Measurements from ENCODE around the gene NLGN1.

Gene NLGN1

DNA sequence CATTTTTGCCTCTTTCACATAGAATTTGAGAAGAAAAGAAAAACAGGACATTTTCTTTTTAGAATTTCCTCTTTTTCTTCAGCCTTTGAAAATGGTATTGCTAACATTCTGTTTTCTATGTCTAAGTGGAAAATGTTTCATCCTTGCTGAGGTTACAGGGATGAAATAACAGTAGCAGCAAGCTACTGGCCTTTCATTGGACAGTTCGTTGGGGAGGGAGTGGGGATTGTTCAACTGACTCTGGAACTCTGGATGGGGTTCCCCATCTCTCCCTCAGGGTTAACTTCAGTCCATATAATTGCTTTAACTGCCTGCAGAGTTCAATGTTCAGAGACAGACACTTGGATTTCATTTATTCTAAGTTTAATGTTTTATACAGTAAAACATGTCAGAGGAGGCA, 346.0 kb downstream of the NLGN1 start:
- no peaks in the 10 kb centered on the region for H3K36me3 Mint-ChIP-seq (ENCODE audit: low read depth)
- no peak overlapping the region for H3K4me3 Mint-ChIP-seq
- H3K9me3 Mint-ChIP-seq: no peaks in the 10 kb centered on the region
- H3K4me1 Mint-ChIP-seq: peaks cover 5% of the 10 kb centered on the region
- TF ChIP-seq CTCF (IDR thresholded peaks at IDR 0.05; ENCODE audit: unreplicated experiment in 3 of 3): no peak
- H3K27ac Mint-ChIP-seq: no peak overlapping the region
- no peaks in the 10 kb centered on the region for H3K27me3 Mint-ChIP-seq (ENCODE audit: low read depth)

DNA sequence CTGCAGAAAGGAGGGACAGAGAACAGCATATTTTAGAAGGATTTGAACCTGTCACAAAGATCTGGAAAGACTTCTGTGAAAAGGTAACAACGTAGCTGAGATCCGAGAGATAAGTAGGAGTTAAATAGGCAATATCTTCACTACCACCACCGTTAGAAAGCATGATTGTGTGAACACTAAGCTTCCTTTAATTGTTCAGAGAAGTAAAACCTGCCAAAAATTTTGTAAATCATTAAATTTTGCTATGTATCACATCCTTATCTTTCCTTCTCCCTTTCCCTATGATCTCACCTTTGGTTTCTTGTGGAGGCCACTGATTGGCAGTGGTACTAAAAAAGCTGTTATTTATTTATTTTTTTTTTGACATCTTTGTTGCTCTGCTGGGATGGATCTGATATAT, 346.9 kb downstream of the NLGN1 start:
- H3K27ac Mint-ChIP-seq: no peak overlapping the region

DNA sequence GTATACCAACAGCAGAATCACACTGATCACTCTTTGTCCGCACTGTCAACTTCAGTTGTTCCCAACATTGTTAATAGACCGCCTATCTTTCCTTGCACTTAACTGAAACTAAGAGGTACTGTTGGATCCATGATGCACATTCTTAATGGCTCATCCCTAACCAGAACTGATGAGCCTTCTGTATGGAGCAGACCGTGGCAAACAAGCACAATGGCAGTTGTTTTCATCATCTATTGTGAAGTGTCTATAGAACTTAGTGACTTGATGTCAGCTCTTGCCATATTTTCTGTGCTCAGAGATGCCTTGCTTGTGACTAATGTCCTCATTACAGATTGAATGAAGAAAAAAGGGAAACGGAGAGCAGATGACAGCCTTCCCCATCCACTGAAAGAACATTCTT, 347.4 kb downstream of the NLGN1 start:
- no peaks in the 10 kb centered on the region for H3K9me3 Mint-ChIP-seq
- H3K36me3 Mint-ChIP-seq (ENCODE audit: low read depth): no peaks in the 10 kb centered on the region
- no peak for TF ChIP-seq CTCF (IDR thresholded peaks at IDR 0.05; ENCODE audit: unreplicated experiment in 3 of 3)
- no peak overlapping the region for H3K4me3 Mint-ChIP-seq
- H3K4me1 Mint-ChIP-seq: peaks cover 5% of the 10 kb centered on the region
- no peaks in the 10 kb centered on the region for H3K27me3 Mint-ChIP-seq (ENCODE audit: low read depth)
- H3K27ac Mint-ChIP-seq: no peak overlapping the region

More for the DNA sequence above, 346.9 kb downstream of the NLGN1 start:
- Mint-ChIP-seq H3K36me3 (ENCODE audit: low read depth) (no peaks in the 10 kb centered on the region), H3K9me3 (no peaks in the 10 kb centered on the region), H3K27me3 (ENCODE audit: low read depth) (no peaks in the 10 kb centered on the region), H3K4me1 (peaks cover 5% of the 10 kb centered on the region), H3K4me3 (no peak overlapping the region)
- TF ChIP-seq CTCF (IDR thresholded peaks at IDR 0.05; ENCODE audit: unreplicated experiment in 3 of 3): no peak

GRCh38 chr3:173745952-173746682, 348.6 kb downstream of the NLGN1 start:
- Mint-ChIP-seq H3K27ac (no peak overlapping the region), H3K4me3 (no peak overlapping the region), H3K27me3 (ENCODE audit: low read depth) (no peaks in the 10 kb centered on the region), H3K9me3 (no peaks in the 10 kb centered on the region), H3K4me1 (peaks cover 5% of the 10 kb centered on the region), H3K36me3 (ENCODE audit: low read depth) (no peaks in the 10 kb centered on the region)
- TF ChIP-seq CTCF (IDR thresholded peaks at IDR 0.05; ENCODE audit: unreplicated experiment in 3 of 3): no peak

GRCh38 chr3:173747427-173747826, 349.9 kb downstream of the NLGN1 start:
- Mint-ChIP-seq H3K4me3 (no peak overlapping the region), H3K27me3 (ENCODE audit: low read depth) (no peaks in the 10 kb centered on the region), H3K36me3 (ENCODE audit: low read depth) (no peaks in the 10 kb centered on the region), H3K27ac (no peak overlapping the region), H3K4me1 (no peaks in the 10 kb centered on the region), H3K9me3 (no peaks in the 10 kb centered on the region)
- no peak for TF ChIP-seq CTCF (IDR thresholded peaks at IDR 0.05; ENCODE audit: unreplicated experiment in 3 of 3)

GRCh38 chr3:173748105-173748504, 350.6 kb downstream of the NLGN1 start:
- no peak overlapping the region for H3K4me3 Mint-ChIP-seq
- H3K4me1 Mint-ChIP-seq: no peaks in the 10 kb centered on the region
- no peaks in the 10 kb centered on the region for H3K27me3 Mint-ChIP-seq (ENCODE audit: low read depth)
- H3K9me3 Mint-ChIP-seq: no peaks in the 10 kb centered on the region
- no peak overlapping the region for H3K27ac Mint-ChIP-seq
- TF ChIP-seq CTCF (IDR thresholded peaks at IDR 0.05; ENCODE audit: unreplicated experiment in 3 of 3): no peak
- no peaks in the 10 kb centered on the region for H3K36me3 Mint-ChIP-seq (ENCODE audit: low read depth)
